Measurements from ENCODE around the gene FOLR1. TPM values are rescaled to one million over a fixed set of nuclear protein-coding genes. Genes with fewer than 3 reads are reported as not detected.
"Not testable (repeated sequence)": the region's sequence is repeated elsewhere in the genome, so short reads cannot be mapped to it uniquely, and the experiment has no call there.

Gene FOLR1
- total RNA-seq, 2 experiments from 2014 or later = not detected

DNA sequence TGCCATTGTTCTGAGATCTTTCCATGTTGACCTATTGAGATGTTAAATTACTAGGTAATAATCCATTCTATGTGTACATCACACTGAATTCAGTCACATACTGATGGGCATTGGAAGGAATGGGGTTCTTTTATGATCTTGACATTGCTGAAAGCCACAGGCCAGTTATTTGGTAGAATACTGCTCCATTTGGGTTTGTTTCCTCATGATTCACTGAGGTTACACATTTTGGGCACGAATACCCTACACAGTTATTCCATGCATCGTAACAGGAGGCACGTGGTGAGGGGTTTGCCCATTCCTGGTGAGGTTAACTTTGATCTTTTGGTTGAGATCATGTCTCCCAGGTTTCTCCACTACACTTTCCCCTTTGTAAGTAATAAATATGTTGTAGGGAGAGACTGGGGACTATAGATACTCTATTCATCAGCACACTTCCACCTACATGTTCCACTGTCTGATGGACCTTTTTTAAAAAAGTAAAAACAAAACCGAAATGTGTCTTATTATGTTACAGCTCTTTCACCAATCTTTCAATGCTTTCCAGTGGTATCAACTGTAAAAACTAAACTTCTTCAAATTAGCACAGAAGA lies 12.0 kb upstream of the FOLR1 start:
- ChIA-PET CTCF (no interaction called here), POLR2A (no interaction called here)

DNA sequence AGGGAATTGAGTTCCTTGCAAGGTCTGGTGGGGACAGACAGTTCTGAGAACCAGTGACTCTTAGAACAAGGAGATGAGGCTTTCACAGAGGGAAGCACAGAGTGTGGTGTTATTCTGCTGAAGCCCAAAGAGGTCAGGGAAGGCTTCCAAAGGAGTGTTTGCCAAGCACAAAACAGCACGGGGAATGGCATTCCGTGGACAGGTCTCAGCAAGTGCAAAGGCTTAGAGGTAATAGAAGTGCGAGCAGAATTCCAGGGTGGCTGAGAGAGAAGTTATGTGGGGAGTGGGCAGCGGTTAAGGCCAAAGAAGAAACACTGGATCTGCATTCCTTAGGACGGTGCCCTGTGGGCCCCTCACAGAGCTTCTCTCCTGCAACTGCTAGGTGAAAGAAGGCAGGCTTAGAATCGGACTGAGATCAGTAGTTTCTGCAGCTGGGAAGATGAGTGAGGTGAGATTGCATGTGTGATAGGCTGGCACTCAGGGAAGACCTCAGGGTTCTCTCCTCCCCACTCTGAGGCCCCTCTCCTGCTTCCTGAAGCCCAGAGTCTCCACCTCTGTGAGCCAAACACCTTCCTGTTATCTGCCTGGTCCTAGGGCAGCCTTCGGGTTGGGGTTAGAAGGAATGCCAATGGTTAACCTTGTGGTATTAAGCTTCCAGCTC lies 10.9 kb upstream of the FOLR1 start:
- POLR2A ChIA-PET, CTCF ChIA-PET: not testable (repeated sequence)

DNA sequence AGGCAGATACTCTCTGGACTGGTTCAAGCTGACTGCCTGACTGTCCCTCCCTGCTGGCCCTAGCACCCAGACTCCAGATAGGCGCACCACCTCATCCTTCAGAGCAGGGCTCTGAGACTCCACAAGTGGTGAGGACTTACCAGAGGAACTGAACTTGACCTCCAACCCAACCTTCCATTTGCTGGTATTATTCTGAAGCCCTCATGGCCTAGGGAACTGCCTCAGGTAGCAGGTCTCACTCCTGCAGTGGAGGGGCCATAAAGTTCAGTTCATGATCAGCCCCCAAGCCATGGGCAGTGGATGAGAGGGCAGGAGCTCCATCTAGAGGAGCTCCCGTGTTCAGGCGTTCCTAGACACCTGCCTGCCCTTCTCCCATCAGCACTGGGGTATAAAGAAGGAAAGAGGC lies 10.4 kb upstream of the FOLR1 start:
- POLR2A ChIA-PET, CTCF ChIA-PET: not testable (repeated sequence)

DNA sequence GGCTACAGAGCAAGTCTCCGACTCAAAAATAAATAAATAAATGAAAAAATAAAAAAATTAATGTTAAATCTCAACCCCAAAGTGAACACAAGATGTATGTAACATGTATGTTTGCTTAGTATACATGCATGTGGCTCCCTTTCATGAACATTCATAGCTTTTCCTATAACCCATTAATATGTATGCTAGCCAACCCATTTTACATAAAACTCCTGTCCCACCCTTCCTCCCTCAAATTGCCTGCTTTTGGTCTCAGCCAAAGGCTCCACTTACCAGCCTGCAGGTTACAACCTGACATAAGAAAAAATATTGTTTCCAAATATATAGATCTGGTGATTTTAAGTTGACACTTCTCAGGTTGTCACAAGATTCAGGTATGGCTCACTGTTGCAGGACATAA lies 3.7 kb upstream of the FOLR1 start:
- POLR2A ChIA-PET = no interaction called here
- CTCF ChIA-PET = interaction anchor here (0.9 kb wide), 1 partner anchor 242 kb away, joined by 3 read pairs; no protein-coding TSS in a partner anchor

DNA sequence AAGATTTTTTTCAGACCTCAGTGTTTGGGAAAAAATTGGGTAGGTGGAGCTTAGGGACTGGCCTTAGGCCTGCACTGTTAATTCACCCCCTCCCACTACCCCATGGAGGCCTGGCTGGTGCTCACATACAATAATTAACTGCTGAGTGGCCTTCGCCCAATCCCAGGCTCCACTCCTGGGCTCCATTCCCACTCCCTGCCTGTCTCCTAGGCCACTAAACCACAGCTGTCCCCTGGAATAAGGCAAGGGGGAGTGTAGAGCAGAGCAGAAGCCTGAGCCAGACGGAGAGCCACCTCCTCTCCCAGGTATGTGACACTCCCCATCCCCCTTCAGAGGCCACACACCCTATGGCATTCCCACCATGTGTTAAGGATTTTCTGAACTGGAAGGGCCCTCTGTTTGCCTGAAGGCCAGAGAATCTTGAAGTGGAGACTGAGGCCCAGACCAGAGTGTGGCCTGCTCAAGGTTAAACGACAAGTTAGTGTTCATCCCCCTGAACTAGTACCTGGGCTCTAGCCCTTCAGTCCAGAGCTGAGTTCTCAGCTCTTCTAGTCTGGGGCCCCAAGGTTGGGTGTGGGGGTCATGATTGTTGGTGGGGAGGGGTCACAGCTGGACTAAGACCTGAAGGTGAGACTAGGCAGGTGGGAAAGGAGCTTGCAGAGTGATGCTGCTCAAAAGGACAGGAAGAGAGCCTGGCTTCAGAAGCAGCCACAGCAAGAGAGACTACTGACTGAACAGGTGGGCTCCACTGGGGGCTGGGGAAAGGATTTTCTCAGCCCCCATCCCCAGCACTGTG lies 2.3 kb upstream of the FOLR1 start:
- POLR2A ChIA-PET = no interaction called here
- CTCF ChIA-PET = no interaction called here

DNA sequence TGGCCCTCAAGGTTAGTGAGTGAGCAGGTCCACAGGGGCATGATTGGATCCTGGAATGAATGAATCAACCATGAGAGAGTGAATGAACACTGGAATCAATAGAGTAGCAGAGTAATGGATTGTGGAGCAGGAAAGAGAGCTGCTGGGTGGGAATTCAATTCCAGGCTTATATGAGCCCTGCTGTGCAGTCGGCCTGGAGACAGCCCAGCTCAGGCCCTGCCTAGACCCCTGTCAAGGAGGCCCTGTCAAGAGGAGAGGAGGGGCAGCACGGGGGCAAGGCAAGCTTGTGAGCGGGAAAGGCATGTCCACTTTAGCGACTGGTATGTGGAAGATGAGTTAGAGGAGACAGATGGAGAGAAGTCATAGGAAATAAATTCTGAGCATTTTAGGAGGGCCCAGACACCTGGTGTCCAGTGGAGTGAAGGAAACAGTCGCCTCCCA lies 1.3 kb upstream of the FOLR1 start:
- CTCF ChIA-PET = interaction anchor here (0.6 kb wide), 1 partner anchor 33 kb away, joined by 4 read pairs; no protein-coding TSS in a partner anchor
- POLR2A ChIA-PET = no interaction called here

DNA sequence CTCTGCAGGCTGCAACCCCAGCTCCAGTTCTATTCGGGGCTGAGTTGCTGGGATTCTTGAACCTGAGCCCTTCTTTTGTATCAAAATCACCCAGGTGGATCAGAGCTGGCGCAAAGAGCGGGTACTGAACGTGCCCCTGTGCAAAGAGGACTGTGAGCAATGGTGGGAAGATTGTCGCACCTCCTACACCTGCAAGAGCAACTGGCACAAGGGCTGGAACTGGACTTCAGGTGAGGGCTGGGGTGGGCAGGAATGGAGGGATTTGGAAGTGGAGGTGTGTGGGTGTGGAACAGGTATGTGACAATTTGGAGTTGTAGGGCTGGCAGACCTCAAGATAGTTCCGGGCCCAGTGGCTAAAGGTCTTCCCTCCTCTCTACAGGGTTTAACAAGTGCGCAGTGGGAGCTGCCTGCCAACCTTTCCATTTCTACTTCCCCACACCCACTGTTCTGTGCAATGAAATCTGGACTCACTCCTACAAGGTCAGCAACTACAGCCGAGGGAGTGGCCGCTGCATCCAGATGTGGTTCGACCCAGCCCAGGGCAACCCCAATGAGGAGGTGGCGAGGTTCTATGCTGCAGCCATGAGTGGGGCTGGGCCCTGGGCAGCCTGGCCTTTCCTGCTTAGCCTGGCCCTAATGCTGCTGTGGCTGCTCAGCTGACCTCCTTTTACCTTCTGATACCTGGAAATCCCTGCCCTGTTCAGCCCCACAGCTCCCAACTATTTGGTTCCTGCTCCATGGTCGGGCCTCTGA lies 3.8 kb downstream of the FOLR1 start:
- ChIA-PET POLR2A (no interaction called here), CTCF (no interaction called here)

DNA sequence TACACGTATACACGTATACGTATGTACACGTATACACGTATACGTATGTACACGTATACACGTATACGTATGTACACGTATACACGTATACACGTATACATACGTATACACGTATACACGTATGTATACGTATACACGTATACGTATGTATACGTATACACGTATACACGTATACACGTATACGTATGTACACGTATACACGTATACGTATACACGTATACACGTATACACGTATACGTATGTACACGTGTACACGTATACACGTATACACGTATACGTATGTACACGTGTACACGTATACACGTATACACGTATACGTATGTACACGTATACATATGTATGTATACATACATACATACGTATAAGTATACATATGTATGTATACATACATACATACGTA lies 9.5 kb downstream of the FOLR1 start:
- POLR2A ChIA-PET, CTCF ChIA-PET: not testable (repeated sequence)

DNA sequence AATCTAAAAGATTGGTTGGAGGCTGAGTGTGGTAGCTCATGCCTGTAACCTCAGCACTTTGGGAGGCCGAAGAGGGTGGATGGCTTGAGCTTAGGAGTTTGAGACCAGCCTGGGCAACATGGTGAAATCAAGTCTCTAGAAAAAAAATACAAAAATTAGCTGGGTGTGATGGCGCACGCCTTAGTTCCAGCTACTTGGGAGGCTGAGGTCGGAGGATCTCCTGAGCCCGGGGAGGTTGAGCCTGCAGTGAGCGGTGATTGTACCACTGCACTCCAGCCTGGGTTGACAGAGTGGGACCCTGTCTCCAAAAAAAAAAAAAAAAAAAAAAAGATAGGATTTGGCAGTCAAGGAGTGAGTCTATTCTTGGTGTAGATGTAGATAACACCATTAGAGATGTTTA lies 10.6 kb downstream of the FOLR1 start:
- CTCF ChIA-PET = no interaction called here
- POLR2A ChIA-PET = no interaction called here

DNA sequence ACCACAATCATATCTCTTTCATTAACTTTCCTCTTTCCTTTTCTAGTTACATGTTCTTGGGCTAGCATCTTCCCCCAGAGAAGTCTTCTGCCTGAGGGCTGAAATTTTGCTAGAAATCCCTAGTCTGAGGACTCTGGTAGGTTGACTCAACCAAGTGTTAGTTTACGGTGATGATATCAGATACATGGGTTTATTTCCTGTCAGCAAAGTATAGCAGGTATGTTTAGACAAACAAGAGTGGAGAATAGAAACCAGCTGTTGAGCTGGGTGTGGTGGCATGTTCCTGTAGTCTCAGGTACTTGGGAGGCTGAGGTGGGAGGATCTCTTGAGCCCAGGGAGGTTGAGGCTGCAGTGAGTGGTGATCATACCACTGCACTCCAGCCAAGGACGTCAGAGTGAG lies 11.2 kb downstream of the FOLR1 start:
- ChIA-PET POLR2A (no interaction called here), CTCF (no interaction called here)

DNA sequence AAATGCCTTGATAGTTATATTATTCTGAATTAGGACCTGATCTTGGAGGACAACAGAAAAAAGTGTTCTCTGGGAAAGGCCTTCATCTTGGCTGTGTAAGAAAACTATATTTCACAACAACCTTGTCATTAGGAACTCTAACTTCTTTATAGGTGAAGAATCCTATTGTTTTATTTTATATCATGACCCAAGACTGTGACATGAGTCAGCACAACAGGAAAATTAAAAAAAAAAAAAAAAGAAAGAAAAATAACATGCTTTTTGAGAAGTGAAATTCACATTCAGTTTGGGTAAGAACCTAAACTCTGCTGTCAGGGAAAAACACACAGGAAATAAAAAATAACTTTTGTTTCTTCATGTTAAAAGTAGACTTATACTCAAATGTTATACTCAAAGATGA lies 12.9 kb downstream of the FOLR1 start:
- POLR2A ChIA-PET = no interaction called here

DNA sequence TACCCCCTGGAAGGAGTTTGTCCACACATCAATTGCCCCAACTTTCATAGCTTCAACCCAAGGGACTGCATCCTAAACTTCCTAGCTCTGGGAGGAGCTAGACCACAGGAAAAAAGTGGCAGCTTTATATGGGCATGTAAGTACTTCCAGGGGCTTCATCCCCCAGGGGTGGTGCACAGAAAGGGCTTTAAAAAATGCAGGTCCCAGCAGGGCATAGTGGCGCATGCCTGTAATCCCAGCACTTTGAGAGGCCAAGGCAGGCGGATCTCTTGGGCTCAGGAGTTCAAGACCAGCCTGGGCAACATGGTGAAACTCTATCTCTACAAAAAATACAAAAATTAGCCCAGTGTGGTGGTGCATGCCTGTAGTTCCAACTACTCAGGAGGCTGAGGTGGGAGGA lies 14.9 kb downstream of the FOLR1 start:
- CTCF ChIA-PET = interaction anchor here (0.7 kb wide), 1 partner anchor 212 kb away, joined by 4 read pairs; no protein-coding TSS in a partner anchor
- POLR2A ChIA-PET = not testable (repeated sequence)

More for the DNA sequence above, 12.9 kb downstream of the FOLR1 start:
- CTCF ChIA-PET = no interaction called here

DNA sequence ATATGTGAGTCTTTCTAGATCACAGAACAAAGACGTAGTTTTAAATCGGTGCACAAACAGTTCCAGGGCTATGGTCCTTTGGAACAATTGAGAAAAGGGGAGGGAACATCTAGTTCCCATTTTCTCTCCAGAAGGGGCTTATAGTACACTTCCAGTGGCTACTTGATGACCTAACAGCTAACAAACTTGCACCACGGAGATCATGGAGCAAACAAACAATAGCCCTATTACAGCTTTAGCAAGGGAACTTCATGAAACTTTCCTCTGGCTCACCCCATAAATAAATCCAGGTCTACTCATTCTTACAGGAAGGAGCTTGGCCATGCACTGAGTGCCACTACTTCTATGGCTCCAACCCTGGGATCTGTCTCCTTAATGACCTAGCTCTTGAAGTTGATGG lies 16.3 kb downstream of the FOLR1 start:
- POLR2A ChIA-PET = no interaction called here
- CTCF ChIA-PET = interaction anchor here (0.7 to 1.4 kb wide), 4 partner anchors 10 to 229 kb away, joined by 3 to 4 read pairs (median 3); no protein-coding TSS in a partner anchor

DNA sequence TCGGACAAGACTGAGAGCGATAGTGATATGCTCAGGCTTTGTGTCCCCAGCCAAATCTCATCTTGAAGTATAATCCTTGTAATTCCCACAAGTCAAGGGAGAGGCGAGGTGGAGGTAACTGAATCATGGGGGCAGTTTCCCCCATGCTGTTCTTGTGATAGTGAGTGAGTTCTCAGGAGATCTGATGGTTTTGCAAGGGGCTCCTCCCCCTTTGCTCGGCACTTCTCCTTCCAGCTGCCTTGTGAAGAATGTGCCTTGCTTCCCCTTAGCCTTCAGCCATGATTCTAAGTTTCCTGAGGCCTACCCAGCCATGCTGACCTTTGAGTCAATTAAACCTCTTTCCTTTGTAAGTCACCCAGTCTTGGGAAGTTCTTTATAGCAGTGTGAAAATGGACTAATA lies 17.2 kb downstream of the FOLR1 start:
- ChIA-PET POLR2A (no interaction called here), CTCF (interaction anchor here (1.2 kb wide), 1 partner anchor 25 kb away, joined by 3 read pairs; no protein-coding TSS in a partner anchor)

DNA sequence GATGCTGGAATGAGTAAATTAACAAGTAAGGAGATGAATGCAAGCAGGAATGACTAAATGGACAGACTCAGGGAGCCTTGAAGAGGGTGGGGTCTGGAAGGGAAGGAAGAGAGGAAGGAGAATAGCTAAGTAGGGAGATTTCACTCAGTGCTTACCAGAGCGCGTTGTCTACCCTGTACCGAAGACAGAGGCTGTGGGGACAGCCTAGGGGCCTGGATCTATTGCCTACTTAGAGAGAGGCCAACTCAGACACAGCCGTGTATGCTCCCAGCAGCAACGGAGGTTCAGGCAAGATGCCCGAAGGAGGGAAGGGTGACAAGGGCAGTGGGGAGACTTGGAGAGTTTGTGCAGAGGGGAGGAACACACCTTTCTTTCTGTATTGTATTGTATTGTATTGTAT lies 24.7 kb downstream of the FOLR1 start, which contains the start of gene FOLR2:
Gene FOLR2, plus strand, starts transcription at position 157 of the 400 bp plus-strand sequence. CDS start 1,791 bp downstream, outside the sequence.
- POLR2A ChIA-PET = no interaction called here
- CTCF ChIA-PET = no interaction called here

DNA sequence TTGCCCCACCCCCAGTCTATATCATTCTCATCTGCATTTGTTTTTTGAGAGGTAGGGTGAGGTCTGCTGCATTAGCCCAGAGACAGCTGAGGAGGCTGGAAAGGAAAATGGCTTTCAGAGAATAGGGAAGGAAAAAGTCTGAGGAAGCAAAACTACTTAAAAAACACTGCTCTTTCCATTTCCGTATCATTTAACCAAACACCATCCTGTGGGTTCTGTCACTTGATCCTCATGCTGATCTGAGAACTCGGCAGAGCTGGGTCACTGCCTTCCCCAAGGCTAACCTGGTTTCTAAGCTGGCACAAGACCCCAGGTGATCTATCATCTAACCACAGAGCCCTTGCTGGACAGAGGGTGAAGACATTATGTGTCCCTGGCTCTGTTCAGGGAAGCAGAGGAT lies 25.9 kb downstream of the FOLR1 start:
- ChIA-PET CTCF (no interaction called here), POLR2A (interaction anchor here (0.5 kb wide), 1 partner anchor 8 kb away, joined by 5 read pairs; no protein-coding TSS in a partner anchor)

DNA sequence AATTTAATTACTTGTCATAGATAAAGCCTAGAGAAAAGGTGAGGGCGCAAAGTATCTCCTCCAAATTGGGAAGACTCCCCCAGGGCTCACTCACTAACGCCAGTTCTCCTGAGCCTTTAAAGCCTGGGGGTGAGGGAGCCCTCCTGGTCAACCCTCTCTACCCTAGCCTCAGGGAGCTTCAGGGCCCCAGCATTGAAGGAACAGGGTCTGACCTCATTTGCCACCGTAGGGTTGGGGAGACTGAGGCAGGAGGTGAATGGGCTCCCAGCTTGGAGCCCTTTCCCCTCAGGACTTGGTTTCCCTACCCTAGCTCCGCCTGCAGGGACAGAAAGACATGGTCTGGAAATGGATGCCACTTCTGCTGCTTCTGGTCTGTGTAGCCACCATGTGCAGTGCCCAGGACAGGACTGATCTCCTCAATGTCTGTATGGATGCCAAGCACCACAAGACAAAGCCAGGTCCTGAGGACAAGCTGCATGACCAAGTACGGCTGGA lies 26.4 kb downstream of the FOLR1 start:
- POLR2A ChIA-PET = interaction anchor here (0.5 kb wide), 1 partner anchor 8 kb away, joined by 5 read pairs; no protein-coding TSS in a partner anchor
- CTCF ChIA-PET = no interaction called here

DNA sequence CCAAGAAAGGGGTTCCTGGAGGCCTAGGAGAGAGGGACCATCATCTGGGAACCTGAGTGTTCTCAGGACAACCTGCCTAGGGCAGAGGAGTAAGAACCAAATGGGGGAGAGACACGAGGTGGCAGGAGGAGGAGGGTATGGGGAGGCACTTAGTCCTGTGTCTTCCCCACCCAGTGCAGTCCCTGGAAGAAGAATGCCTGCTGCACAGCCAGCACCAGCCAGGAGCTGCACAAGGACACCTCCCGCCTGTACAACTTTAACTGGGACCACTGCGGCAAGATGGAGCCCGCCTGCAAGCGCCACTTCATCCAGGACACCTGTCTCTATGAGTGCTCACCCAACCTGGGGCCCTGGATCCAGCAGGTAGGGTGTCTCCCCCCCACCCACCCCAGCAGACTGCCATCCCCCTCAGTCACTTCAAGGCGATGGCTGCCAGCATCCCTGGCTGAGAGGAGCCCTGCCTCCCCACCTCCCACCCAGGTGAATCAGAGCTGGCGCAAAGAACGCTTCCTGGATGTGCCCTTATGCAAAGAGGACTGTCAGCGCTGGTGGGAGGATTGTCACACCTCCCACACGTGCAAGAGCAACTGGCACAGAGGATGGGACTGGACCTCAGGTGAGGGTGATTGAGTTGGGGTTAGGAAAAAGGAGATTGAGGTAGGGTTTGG lies 28.9 kb downstream of the FOLR1 start:
- POLR2A ChIA-PET = no interaction called here

DNA sequence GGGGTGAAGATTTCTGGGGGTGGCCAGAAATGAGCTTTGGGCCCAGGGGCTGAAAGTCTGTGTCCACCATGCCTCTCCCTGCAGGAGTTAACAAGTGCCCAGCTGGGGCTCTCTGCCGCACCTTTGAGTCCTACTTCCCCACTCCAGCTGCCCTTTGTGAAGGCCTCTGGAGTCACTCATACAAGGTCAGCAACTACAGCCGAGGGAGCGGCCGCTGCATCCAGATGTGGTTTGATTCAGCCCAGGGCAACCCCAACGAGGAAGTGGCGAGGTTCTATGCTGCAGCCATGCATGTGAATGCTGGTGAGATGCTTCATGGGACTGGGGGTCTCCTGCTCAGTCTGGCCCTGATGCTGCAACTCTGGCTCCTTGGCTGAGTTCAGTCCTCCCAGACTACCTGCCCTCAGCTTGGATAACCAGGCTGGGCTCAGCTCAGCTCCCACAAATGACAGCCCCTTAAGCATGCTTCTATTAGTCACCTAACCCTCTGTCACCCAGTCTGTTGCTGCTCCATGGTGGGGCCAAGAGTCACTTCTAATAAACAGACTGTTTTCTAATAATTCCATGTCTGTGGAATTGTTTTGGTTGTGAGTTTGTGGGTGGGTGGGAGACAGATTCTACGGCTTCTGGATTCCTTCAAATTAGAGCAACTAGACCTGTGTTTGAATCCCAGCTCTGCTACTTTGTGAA lies 29.6 kb downstream of the FOLR1 start:
- POLR2A ChIA-PET = no interaction called here
- CTCF ChIA-PET = no interaction called here

More for the DNA sequence above, 28.9 kb downstream of the FOLR1 start:
- CTCF ChIA-PET = no interaction called here

Data from activated CD8-positive, alpha-beta memory T cell treated with anti-CD3 and anti-CD28 coated beads for 36 hours (primary cell).